ENCODE data around the gene CFAP299.

The CFAP299 gene

GRCh38 chr4:80873571-80873970 is 538.0 kb downstream of the CFAP299 start:
- DNase-seq = no peak

GRCh38 chr4:80874979-80875378 is 539.4 kb downstream of the CFAP299 start:
- no peak for DNase-seq

- no peak for DNase-seq
These were observed 540.1 kb downstream of the CFAP299 start for GRCh38 chr4:80875642-80876041.

- no peak for DNase-seq
These were observed 541.3 kb downstream of the CFAP299 start for GRCh38 chr4:80876810-80877209.

- DNase-seq = no peak
These were observed 542.7 kb downstream of the CFAP299 start for GRCh38 chr4:80878218-80878617.

GRCh38 chr4:80897537-80898303 is 562.2 kb downstream of the CFAP299 start:
- no peak for DNase-seq

GRCh38 chr4:80900908-80901307 is 565.4 kb downstream of the CFAP299 start:
- no peak for DNase-seq

GRCh38 chr4:80903020-80903419 is 567.5 kb downstream of the CFAP299 start:
- DNase-seq = no peak

GRCh38 chr4:80909938-80910337 is 574.4 kb downstream of the CFAP299 start:
- no peak for DNase-seq

- no peak for DNase-seq
These were observed 575.9 kb downstream of the CFAP299 start for GRCh38 chr4:80911458-80911857.

GRCh38 chr4:80912350-80912749 is 576.8 kb downstream of the CFAP299 start:
- DNase-seq = no peak

- no peak for DNase-seq
These were observed 577.9 kb downstream of the CFAP299 start for GRCh38 chr4:80913381-80913780.

GRCh38 chr4:80916770-80917169 is 581.2 kb downstream of the CFAP299 start:
- DNase-seq = no peak

GRCh38 chr4:80918004-80918403 is 582.5 kb downstream of the CFAP299 start:
- no peak for DNase-seq

- no peak for DNase-seq
These were observed 585.9 kb downstream of the CFAP299 start for GRCh38 chr4:80921441-80921840.

GRCh38 chr4:80922941-80923340 is 587.4 kb downstream of the CFAP299 start:
- no peak for DNase-seq

GRCh38 chr4:80925293-80925692 is 589.8 kb downstream of the CFAP299 start:
- no peak for DNase-seq

GRCh38 chr4:80926446-80926845 is 590.9 kb downstream of the CFAP299 start:
- DNase-seq = no peak

- DNase-seq = no peak
These were observed 591.4 kb downstream of the CFAP299 start for GRCh38 chr4:80926891-80927290.

GRCh38 chr4:80927420-80927819 is 591.9 kb downstream of the CFAP299 start:
- DNase-seq = no peak

GRCh38 chr4:80931631-80932081 is 596.1 kb downstream of the CFAP299 start:
- no peak for DNase-seq

- no peak for DNase-seq
These were observed 612.6 kb downstream of the CFAP299 start for GRCh38 chr4:80948141-80948540.

- DNase-seq = no peak
These were observed 613.5 kb downstream of the CFAP299 start for GRCh38 chr4:80948995-80949394.

GRCh38 chr4:80956421-80956820 is 620.9 kb downstream of the CFAP299 start:
- no peak for DNase-seq

GRCh38 chr4:80963051-80963450 is 627.5 kb downstream of the CFAP299 start:
- DNase-seq = no peak
